ENCODE measurements around the gene TRIM6. TPM values are rescaled to one million over a fixed set of nuclear protein-coding genes. Genes with fewer than 3 reads are reported as not detected.

TRIM6 gene
- total RNA-seq, 3 donors from 2014 or later, result 2.2 to 6.1 (median 2.6) TPM

- TF ChIP-seq POLR2A (IDR thresholded peaks at IDR 0.05), result no peak
- TF ChIP-seq POLR2AphosphoS5 (IDR thresholded peaks at IDR 0.05), result no peak
- TF ChIP-seq CTCF (IDR thresholded peaks at IDR 0.05), result no peak
Measured at GRCh38 chr11:5605849-5606248, 9.4 kb downstream of the TRIM6 start.

GRCh38 chr11:5608808-5609207 lies 12.4 kb downstream of the TRIM6 start:
- H3K27ac ChIP-seq, result no peak overlapping the region
- no peaks in the 10 kb centered on the region for H3K36me3 ChIP-seq
- no peak for TF ChIP-seq CTCF (IDR thresholded peaks at IDR 0.05)
- TF ChIP-seq POLR2AphosphoS5 (IDR thresholded peaks at IDR 0.05), result no peak
- no peak for TF ChIP-seq POLR2A (IDR thresholded peaks at IDR 0.05)
- DNase-seq (ENCODE audit: low spot score in 2 of 2), result no peak
- no peak overlapping the region for H3K4me3 ChIP-seq
- H3K4me1 ChIP-seq, result no peaks in the 10 kb centered on the region
- no peaks in the 10 kb centered on the region for H3K27me3 ChIP-seq
- no peaks in the 10 kb centered on the region for H3K9me3 ChIP-seq
- intact Hi-C loops (cut with DNase I; ENCODE audit: low total_unique reads), result no loop called here

More at GRCh38 chr11:5605849-5606248, 9.4 kb downstream of the TRIM6 start:
- Histone ChIP-seq H3K27me3 (no peaks in the 10 kb centered on the region), H3K27ac (no peak overlapping the region), H3K4me1 (no peaks in the 10 kb centered on the region), H3K4me3 (no peak overlapping the region), H3K36me3 (no peaks in the 10 kb centered on the region), H3K9me3 (no peaks in the 10 kb centered on the region)
- intact Hi-C loops (cut with DNase I; ENCODE audit: low total_unique reads), result no loop called here
- no peak for DNase-seq (ENCODE audit: low spot score in 2 of 2)

- TF ChIP-seq POLR2AphosphoS5 (IDR thresholded peaks at IDR 0.05) (no peak), CTCF (IDR thresholded peaks at IDR 0.05) (no peak), POLR2A (IDR thresholded peaks at IDR 0.05) (no peak)
- H3K27me3 ChIP-seq, result no peaks in the 10 kb centered on the region
- H3K27ac ChIP-seq, result no peak overlapping the region
- no peaks in the 10 kb centered on the region for H3K9me3 ChIP-seq
- no peaks in the 10 kb centered on the region for H3K36me3 ChIP-seq
- no peak for DNase-seq (ENCODE audit: low spot score in 2 of 2)
- H3K4me3 ChIP-seq, result no peak overlapping the region
- no peaks in the 10 kb centered on the region for H3K4me1 ChIP-seq
- intact Hi-C loops (cut with DNase I; ENCODE audit: low total_unique reads), result no loop called here
Measured at GRCh38 chr11:5610446-5610845, 14.0 kb downstream of the TRIM6 start.

GRCh38 chr11:5611627-5612026 lies 15.2 kb downstream of the TRIM6 start:
- Histone ChIP-seq H3K4me3 (no peak overlapping the region), H3K36me3 (no peaks in the 10 kb centered on the region), H3K9me3 (no peaks in the 10 kb centered on the region), H3K27ac (no peak overlapping the region), H3K27me3 (no peaks in the 10 kb centered on the region), H3K4me1 (no peaks in the 10 kb centered on the region)
- no peak for TF ChIP-seq POLR2AphosphoS5 (IDR thresholded peaks at IDR 0.05)
- TF ChIP-seq CTCF (IDR thresholded peaks at IDR 0.05), result no peak
- no peak for DNase-seq (ENCODE audit: low spot score in 2 of 2)
- intact Hi-C loops (cut with DNase I; ENCODE audit: low total_unique reads), result no loop called here

- Histone ChIP-seq H3K36me3 (no peaks in the 10 kb centered on the region), H3K9me3 (no peaks in the 10 kb centered on the region), H3K4me1 (no peaks in the 10 kb centered on the region), H3K27me3 (no peaks in the 10 kb centered on the region), H3K27ac (no peak overlapping the region), H3K4me3 (no peak overlapping the region)
- TF ChIP-seq POLR2A (IDR thresholded peaks at IDR 0.05), result no peak
- TF ChIP-seq POLR2AphosphoS5 (IDR thresholded peaks at IDR 0.05), result no peak
- TF ChIP-seq CTCF (IDR thresholded peaks at IDR 0.05), result no peak
- no peak for DNase-seq (ENCODE audit: low spot score in 2 of 2)
- intact Hi-C loops (cut with DNase I; ENCODE audit: low total_unique reads), result no loop called here
Measured at GRCh38 chr11:5618807-5619206, 22.4 kb downstream of the TRIM6 start.

All from breast epithelium (tissue), 4 donors.